Left kidney (tissue), 8 donors: ENCODE data around the gene TSEN2. TPM values are rescaled to one million over a fixed set of nuclear protein-coding genes. Genes with fewer than 3 reads are reported as not detected.
"Not testable (repeated sequence)": the region's sequence is repeated elsewhere in the genome, so short reads cannot be mapped to it uniquely, and the experiment has no call there.

Source experiments
- DNase-seq: peaks from one replicate; pipeline ENCODE4 v3.0.0-alpha.2; 2013
- long read RNA-seq, 8 donors: transcript quantifications; one replicate each; lab custom pipeline, GENCODE V29; 2026
- polyA plus RNA-seq: library from polyadenylated mRNA; unstranded; fragments of 120-200 nt; gene quantifications from one replicate; pipeline ENCODE4 v1.2.1, GENCODE V29; 2013; ENCODE audit not compliant: insufficient read length

The TSEN2 gene
- polyA plus RNA-seq = 34.9 TPM
- long read RNA-seq, donor 1 = 0 reads
- long read RNA-seq, donor 2, partial matches to known transcripts = 0 of 1 reads
- long read RNA-seq, donor 2, other reads (novel, unspliced or antisense) = 0 of 1 reads
- long read RNA-seq, donor 3 = 0 reads
- long read RNA-seq, donor 4 = 0 reads
- long read RNA-seq, donor 5, partial matches to known transcripts = 6 of 7 reads
- long read RNA-seq, donor 5, other reads (novel, unspliced or antisense) = 0 of 7 reads
- long read RNA-seq, donor 6, partial matches to known transcripts = 0 of 2 reads
- long read RNA-seq, donor 6, other reads (novel, unspliced or antisense) = 0 of 2 reads
- long read RNA-seq, donor 7, partial matches to known transcripts = 0 of 2 reads
- long read RNA-seq, donor 7, other reads (novel, unspliced or antisense) = 0 of 2 reads
- long read RNA-seq, donor 8, partial matches to known transcripts = 0 of 2 reads
- long read RNA-seq, donor 8, other reads (novel, unspliced or antisense) = 0 of 2 reads

- DNase-seq = peak; percentile 95
Observed at GRCh38 chr3:12484198-12484982, at the start of gene TSEN2. Gene TSEN2, plus strand, starts transcription at chr3:12484480. Its CDS starts 5,321 bp downstream, at chr3:12489801.

- no peak for DNase-seq
Observed at GRCh38 chr3:12436514-12437220, 47.6 kb upstream of the TSEN2 start.

DNA sequence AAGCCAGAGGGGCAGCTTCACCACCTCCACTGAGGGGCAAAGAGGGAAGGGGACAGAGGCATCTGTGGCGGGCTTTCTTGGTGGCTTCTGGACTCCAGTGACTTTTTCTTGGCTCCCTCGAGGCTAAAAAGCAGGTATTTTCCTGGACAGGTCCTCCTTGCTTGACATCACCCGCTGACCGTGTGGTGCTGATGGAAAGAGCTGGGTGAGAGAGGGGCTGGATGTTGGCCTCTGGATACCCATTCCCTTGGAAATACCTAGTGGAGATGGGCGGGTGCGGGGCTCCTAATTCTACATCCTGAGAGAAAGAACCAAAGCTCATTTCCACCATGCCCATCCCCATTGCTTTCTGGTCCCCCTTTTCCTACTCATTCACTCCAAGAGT lies 47.1 kb upstream of the TSEN2 start:
- no peak for DNase-seq

- no peak for DNase-seq
Observed at GRCh38 chr3:12437861-12438260, 46.4 kb upstream of the TSEN2 start.

DNA sequence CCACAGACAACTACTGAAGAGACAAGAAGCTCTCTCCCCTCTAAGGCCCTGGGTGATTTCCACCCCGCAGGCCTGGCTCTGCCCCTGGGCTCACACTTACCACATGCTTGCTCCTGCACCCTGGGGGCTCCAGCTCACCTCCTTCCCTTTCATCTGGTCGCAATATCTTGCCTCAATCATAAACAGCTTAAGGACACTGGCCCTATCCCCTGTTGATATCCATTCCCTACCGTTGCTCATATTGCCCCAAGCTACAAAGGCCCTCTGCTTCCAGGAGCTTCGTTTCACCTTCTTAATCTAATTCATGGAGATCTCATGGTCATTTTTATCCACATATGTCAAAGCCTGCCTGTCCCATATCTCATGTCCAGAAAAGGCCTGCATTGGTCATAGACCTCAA lies 46.0 kb upstream of the TSEN2 start:
- DNase-seq = no peak

DNA sequence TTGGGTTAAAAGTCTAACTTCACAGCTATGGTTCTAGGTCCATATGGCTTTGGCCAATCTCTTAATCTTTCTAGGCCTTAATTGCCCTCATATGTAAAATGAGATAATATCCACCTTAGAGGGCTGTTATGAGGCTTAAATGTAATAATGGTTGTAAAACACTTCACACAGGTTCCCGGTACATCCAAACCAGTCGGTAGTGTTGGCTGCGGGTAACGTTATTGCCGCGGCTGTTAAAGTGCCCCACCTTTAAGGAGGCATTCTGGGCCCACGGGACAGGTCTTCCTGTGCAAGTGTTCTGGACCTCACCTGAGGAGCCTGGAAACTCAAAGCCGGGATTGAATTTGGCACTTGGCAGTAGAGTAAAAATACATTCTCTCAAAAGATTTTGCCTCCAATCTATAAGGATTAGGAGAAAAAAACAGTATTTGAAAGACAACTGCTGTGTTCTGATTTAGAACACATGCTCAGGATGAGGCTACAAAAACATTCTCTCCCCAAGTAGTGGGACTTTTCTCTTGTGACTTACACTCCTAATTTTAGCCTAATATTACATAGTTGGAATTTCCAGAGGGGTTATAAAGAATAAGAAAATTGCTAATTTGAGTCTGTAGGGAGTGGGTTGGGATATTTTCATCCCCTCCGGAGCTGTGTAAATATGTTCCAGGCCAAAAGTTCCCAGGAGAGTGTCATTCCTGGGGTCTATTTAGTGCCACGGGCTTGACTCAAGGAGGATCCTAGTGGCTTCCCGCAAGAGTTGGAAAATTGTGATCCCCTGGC lies 44.9 kb upstream of the TSEN2 start:
- DNase-seq = no peak

DNA sequence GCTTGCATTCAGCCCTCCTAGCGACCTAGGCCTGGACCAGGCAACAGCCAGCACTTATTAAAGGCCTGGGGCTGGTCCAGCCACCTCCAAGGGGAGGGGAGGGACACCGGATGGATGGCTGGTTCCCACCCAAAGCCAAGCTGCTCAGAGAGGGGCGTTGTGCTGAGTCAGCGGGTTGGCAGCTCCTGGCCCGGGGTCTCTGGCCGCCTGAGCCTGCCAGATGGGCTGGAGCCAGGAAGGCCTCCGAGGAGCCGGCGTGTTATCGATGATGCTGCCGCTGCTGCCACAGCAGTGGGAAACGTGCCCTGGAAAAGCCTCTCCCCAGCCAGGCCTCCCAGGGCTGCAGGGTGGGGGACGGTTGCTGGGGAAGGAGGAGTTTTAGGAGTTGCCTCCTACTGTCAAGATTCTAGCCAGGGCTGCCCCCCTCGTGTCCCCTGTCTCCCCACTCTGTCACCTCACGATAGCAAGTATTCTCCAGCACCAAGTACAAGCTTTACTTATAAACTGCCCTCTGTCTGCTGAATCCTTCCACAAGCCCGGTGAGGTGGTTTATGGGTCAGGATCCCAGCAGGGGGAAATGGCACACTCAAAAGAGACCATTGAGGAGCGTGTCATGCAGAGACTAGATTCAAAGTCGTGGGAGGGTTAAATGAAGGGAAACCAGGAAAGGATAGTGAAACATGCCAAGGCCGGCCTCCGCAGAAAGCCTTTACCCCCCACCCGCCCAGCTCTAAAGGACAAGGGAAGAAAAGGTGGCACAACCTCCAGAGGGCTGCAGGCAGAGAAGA lies 43.2 kb upstream of the TSEN2 start:
- DNase-seq = no peak

GRCh38 chr3:12442654-12443501 lies 41.4 kb upstream of the TSEN2 start:
- DNase-seq = no peak

GRCh38 chr3:12443781-12444522 lies 40.3 kb upstream of the TSEN2 start:
- DNase-seq = no peak

DNA sequence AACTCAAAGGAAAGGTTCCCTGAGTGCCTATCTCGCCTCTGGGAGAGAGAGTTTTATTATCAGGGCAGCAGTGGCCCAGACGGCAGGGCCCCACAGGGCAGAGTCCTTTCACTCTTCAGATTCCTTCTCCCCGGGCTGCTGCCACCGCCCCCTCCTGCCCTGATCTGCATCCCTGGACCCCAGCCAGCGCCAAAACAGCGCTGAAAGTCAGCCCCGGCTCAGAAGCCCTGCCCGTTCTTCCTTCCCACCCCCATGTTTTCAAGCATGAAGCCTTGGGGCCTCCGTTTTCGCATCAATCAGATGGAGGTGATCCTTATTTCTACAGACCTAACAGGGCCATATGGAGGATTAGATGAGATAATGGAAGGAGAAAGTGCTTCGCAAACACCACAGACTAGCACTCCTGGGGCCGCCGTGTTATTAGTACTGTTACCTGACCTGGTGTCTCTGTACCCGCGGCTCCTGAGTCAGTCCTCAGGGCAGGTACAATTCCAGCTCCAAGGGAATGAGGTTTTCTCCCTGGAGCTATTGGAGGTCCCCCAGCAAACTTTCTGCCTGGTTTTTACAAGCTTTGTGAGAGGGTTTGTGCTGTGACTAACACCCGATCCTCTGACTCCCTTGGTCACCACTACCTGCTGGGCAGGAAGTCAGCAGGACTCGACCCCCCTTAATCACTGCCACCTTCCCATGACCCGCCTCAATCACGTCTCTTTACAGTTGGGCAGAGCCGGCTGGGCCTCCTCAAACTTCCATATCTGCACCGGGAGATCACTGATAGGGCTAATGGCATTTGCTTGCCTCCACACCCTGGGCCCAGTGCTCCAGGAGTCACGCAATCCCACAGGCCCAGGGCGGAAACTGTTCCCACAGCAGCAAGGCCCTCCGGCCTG lies 39.5 kb upstream of the TSEN2 start:
- no peak for DNase-seq

GRCh38 chr3:12445523-12446240 lies 38.6 kb upstream of the TSEN2 start:
- no peak for DNase-seq

DNA sequence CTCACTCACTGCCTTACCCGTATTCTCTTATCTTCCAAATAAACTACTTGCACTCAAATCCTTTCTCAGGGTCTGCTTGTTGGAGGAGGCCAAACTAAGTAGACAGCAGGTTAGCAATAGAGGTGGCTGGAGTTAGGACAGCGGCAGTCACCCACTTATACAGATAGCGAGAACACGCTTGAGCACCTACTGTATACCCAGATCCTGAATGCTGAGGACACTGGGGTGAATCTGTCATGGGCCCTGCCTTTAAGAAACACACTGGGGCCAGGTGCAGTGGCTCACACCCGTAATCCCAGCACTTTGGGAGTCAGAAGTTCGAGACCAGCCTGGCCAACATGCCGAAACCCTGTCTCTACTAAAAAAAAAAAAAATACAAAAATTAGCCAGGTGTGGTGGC lies 38.0 kb upstream of the TSEN2 start:
- no peak for DNase-seq

DNA sequence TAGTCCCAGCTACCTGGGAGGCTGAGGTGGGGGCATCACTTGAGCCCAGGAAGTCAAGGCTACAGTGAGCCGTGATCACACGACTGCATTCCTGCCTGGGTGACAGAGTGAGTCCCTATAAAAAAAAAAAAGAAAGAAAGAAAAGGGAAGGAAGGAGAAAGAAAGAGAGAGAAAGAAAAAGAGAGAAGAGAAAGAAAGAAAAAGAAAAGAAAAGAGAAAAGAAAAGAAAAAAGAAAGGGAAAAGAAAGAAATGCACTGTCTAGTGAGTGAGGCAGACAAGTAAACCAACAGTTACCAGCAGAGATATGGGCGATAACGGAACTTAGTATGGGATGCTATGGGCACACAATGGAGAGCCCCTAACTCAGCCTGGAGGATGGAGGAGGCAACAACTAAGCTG lies 37.2 kb upstream of the TSEN2 start:
- no peak for DNase-seq

GRCh38 chr3:12448404-12449202 lies 35.7 kb upstream of the TSEN2 start:
- not testable (repeated sequence) for DNase-seq

- DNase-seq = no peak
Observed at GRCh38 chr3:12449889-12450682, 34.2 kb upstream of the TSEN2 start.

DNA sequence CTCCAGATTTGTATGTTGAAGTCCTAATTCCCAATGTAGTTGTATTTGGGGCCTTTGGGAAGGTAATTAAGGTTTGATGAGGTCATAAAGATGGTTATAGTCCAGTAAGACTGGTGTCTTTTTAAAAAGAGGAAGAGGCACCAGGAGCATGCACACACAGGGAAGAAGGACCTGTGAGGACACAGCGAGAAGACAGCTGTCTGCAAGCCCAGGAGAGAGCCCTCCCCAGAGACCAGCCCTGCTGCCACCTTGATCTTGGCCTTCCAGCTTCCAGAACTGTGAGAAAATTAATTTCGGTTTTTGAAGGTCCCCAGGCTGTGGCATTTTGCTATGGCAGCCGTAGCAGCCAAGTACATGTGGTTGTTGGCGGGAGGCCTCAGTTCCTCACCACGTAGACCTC lies 32.8 kb upstream of the TSEN2 start:
- no peak for DNase-seq
